GM12878 (cell line): ENCODE results near the gene CEP250. TPM values are rescaled to one million over a fixed set of nuclear protein-coding genes. Genes with fewer than 3 reads are reported as not detected.

ENCODE experiments used
- ATAC-seq: fragments of 200-7000 bp; cut with Tn5 transposase; 3 replicates; pipeline ENCODE4 v1.9.1; 2020; ENCODE audit warnings: mild to moderate bottlenecking, moderate library complexity
- BruUV-seq: library from RNA; stranded (reverse); fragments of 400-500 nt; replicated peaks from 2 replicates; lab custom pipeline; 2021; lab: Mats Ljungman, UMichigan
- CTCF ChIA-PET: fragments of 300-600 bp; sonication (Branson Sonifier 250); formaldehyde crosslinking; extraction: SDS; loops from one replicate; lab custom pipeline; 2021; ENCODE audit warnings: inconsistent platforms; lab: Yijun Ruan, JAX
- POLR2A ChIA-PET: fragments of 350-600 bp; formaldehyde crosslinking; extraction: SDS; loops from one replicate; lab custom pipeline; 2021; ENCODE audit warnings: inconsistent platforms; lab: Charles Lee
- RAD21 ChIA-PET: fragments of 300-600 bp; sonication (Branson Sonifier 250); formaldehyde crosslinking; loops from one replicate; lab custom pipeline; 2023; ENCODE audit warnings: antibody characterized with exemption; ENCODE audit not compliant: unreplicated experiment; lab: Charles Lee
- SMC1A ChIA-PET: fragments of 300-600 bp; sonication (Branson Sonifier 250); formaldehyde crosslinking; loops from one replicate; lab custom pipeline; 2023; ENCODE audit not compliant: unreplicated experiment, uncharacterized antibody; lab: Charles Lee
- DNase-seq: peaks from one replicate; pipeline ENCODE4 v3.0.0-alpha.2; 2011; ENCODE audit warnings: low read depth, low spot score
- FAIRE-seq: peaks from 3 replicates; lab custom pipeline; 2011; peaks lifted over from hg19 to GRCh38; lab: Jason Lieb, UNC
- H2AFZ ChIP-seq: 2 replicates; pipeline ENCODE4 v1.6.0; 2011; ENCODE audit warnings: low read depth, low read length, control low read depth; ENCODE audit not compliant: control insufficient read depth
- H3K27ac ChIP-seq: 2 replicates; pipeline ENCODE4 v1.5.1; 2011; ENCODE audit warnings: control low read depth; ENCODE audit not compliant: control insufficient read depth, insufficient read depth
- H3K27me3 ChIP-seq, 2 experiments: replicated peaks in 1 of 2; 2 replicates each; pipeline versions ENCODE4 v1.6.0 to v1.6.1; 2011; ENCODE audit warnings: low read length in 1 of 2; ENCODE audit not compliant: control insufficient read depth in 2 of 2, insufficient read depth in 2 of 2
- H3K36me3 ChIP-seq, 2 experiments: 2 replicates each; pipeline ENCODE4 v1.5.1; 2011; ENCODE audit warnings: low read length in 1 of 2; ENCODE audit not compliant: control insufficient read depth in 2 of 2, insufficient read depth in 2 of 2
- H3K4me1 ChIP-seq: 2 replicates; pipeline ENCODE4 v1.6.1; 2011; ENCODE audit warnings: mild to moderate bottlenecking, low read length, moderate library complexity, mixed read lengths; ENCODE audit not compliant: control insufficient read depth, insufficient read depth
- H3K4me2 ChIP-seq: 2 replicates; pipeline ENCODE4 v1.6.0; 2011; ENCODE audit warnings: control low read depth; ENCODE audit not compliant: control insufficient read depth, insufficient read depth
- H3K4me3 ChIP-seq: fragments of 200-600 bp; sonication (generic); 2 replicates; pipeline ENCODE4 v1.5.1; 2016
- H3K79me2 ChIP-seq: 2 replicates; pipeline ENCODE4 v1.6.0; 2011; ENCODE audit warnings: low read length; ENCODE audit not compliant: control insufficient read depth, insufficient read depth
- H3K9ac ChIP-seq: 2 replicates; pipeline ENCODE4 v1.8.0; 2011; ENCODE audit warnings: low read length, control low read depth, mixed read lengths; ENCODE audit not compliant: control insufficient read depth, insufficient read depth
- H3K9me3 ChIP-seq: replicated peaks from 3 replicates; pipeline ENCODE4 v1.5.1; 2011; ENCODE audit warnings: mild to moderate bottlenecking, low read length; ENCODE audit not compliant: control insufficient read depth, insufficient read depth
- H4K20me1 ChIP-seq: 2 replicates; pipeline ENCODE4 v1.6.0; 2011; ENCODE audit not compliant: control insufficient read depth, insufficient read depth
- BHLHE40 ChIP-seq, 2 experiments: fragments of 450-650 bp in 1 of 2; IDR thresholded peaks; 2 replicates each; pipeline ENCODE4 v1.6.1; 2011 to 2017; ENCODE audit warnings: low read depth in 2 of 2, borderline replicate concordance in 1 of 2, improper control_type of control experiment in 1 of 2, low read length in 1 of 2, mild to moderate bottlenecking in 1 of 2
- BMI1 ChIP-seq: fragments of 450-650 bp; IDR thresholded peaks from 2 replicates; pipeline ENCODE4 v1.6.1; 2016; ENCODE audit warnings: mild to moderate bottlenecking, moderate library complexity, borderline replicate concordance
- BRCA1 ChIP-seq: IDR thresholded peaks from 2 replicates; pipeline ENCODE4 v1.6.1; 2011; ENCODE audit warnings: low read depth, low read length, improper control_type of control experiment
- CEBPB ChIP-seq, 2 experiments: fragments of 150-350 bp in 1 of 2; IDR thresholded peaks; 2 replicates each; pipeline ENCODE4 v1.6.1; 2012 to 2014; ENCODE audit warnings: low read depth in 2 of 2, low read length in 2 of 2, borderline replicate concordance in 1 of 2, inconsistent platforms in 1 of 2
- ESRRA ChIP-seq: IDR thresholded peaks from 2 replicates; pipeline ENCODE4 v1.6.1; 2012; ENCODE audit warnings: mild to moderate bottlenecking, low read length, improper control_type of control experiment
- EZH2 ChIP-seq: IDR thresholded peaks from 2 replicates; pipeline ENCODE4 v1.6.1; 2012; ENCODE audit warnings: low read depth, mild to moderate bottlenecking, control low read depth, inconsistent platforms, low read length, borderline replicate concordance; ENCODE audit not compliant: control insufficient read depth
- FOS ChIP-seq: IDR thresholded peaks from 3 replicates; pipeline ENCODE4 v1.6.1; 2011; ENCODE audit warnings: borderline replicate concordance; ENCODE audit not compliant: insufficient read length; ENCODE audit errors: extremely low read depth
- HDAC6 ChIP-seq: fragments of 200-600 bp; sonication (generic); IDR thresholded peaks from one replicate; pipeline ENCODE4 v1.8.0; 2017; ENCODE audit warnings: antibody characterized with exemption; ENCODE audit not compliant: unreplicated experiment
- IRF5 ChIP-seq: fragments of 450-650 bp; IDR thresholded peaks from 2 replicates; pipeline ENCODE4 v1.6.1; 2017; ENCODE audit warnings: borderline replicate concordance
- KLF5 ChIP-seq: fragments of 450-650 bp; IDR thresholded peaks from 2 replicates; pipeline ENCODE4 v1.6.1; 2014; ENCODE audit warnings: mild to moderate bottlenecking; ENCODE audit not compliant: partially characterized antibody
- MEF2B ChIP-seq: fragments of 450-650 bp; IDR thresholded peaks from 2 replicates; pipeline ENCODE4 v1.6.1; 2018; ENCODE audit warnings: mild to moderate bottlenecking, moderate library complexity; ENCODE audit not compliant: partially characterized antibody, poor library complexity, severe bottlenecking
- MLLT1 ChIP-seq: fragments of 450-650 bp; IDR thresholded peaks from 2 replicates; pipeline ENCODE4 v1.6.1; 2016; ENCODE audit warnings: mild to moderate bottlenecking
- PAX5 ChIP-seq: IDR thresholded peaks from 2 replicates; pipeline ENCODE4 v1.6.1; 2011; ENCODE audit warnings: low read depth, low read length, borderline replicate concordance
- SKIL ChIP-seq: fragments of 450-650 bp; IDR thresholded peaks from 2 replicates; pipeline ENCODE4 v1.6.1; 2017; ENCODE audit warnings: mild to moderate bottlenecking, low read depth, inconsistent platforms; ENCODE audit not compliant: poor library complexity, severe bottlenecking
- USF2 ChIP-seq: IDR thresholded peaks from 2 replicates; pipeline ENCODE4 v1.6.1; 2011; ENCODE audit warnings: low read depth, low read length, improper control_type of control experiment, borderline replicate concordance
- ZBED1 ChIP-seq: IDR thresholded peaks from 2 replicates; pipeline ENCODE4 v1.6.1; 2016; ENCODE audit warnings: borderline replicate concordance
- ZNF217 ChIP-seq: fragments of 450-650 bp; IDR thresholded peaks from 2 replicates; pipeline ENCODE4 v1.6.1; 2017; ENCODE audit warnings: antibody characterized with exemption, mild to moderate bottlenecking
- WGBS: methylation state at CpG from one replicate; pipeline ENCODE4 v1.1.6; 2016; ENCODE audit warnings: low lambda C conversion rate; ENCODE audit not compliant: insufficient replicate concordance, insufficient coverage; ENCODE audit errors: missing lambda C conversion rate; 5-methylcytosine and 5-hydroxymethylcytosine counted together
- in situ Hi-C: fragments of 300-500 bp; cut with MboI; formaldehyde crosslinking; loops from 9 replicates; pipeline ENCODE4 v1.14.3; 2018; ENCODE audit warnings: mixed read lengths
- intact Hi-C: fragments of 100-400 bp; cut with micrococcal nuclease; formaldehyde crosslinking; loops from one replicate; pipeline ENCODE4 v1.14.2; 2022; ENCODE audit not compliant: unreplicated experiment
- polyA plus RNA-seq, 11 experiments: library from polyadenylated mRNA; depleted of rRNA in 4 of 11; unstranded in 6 of 11; stranded (reverse) in 5 of 11; fragments of >200 nt; fragmentation: Nextera tagmentation in 4 of 11; fragmentation: Illumina TruSeq in 1 of 11; extraction: Ambion mirVana in 4 of 11; extraction: Trizol in 1 of 11; gene quantifications; 1 replicate in 1 of 11; 2 replicates in 10 of 11; pipeline versions ENCODE4 v1.2.1 to v1.2.3, GENCODE V29; 2011 to 2016; ENCODE audit warnings: inconsistent platforms in 2 of 11, missing spikeins in 2 of 11, low read depth in 1 of 11
- total RNA-seq, 4 experiments: library from RNA; depleted of rRNA in 3 of 4; stranded (reverse); fragments of >200 nt in 3 of 4; fragmentation: Illumina TruSeq in 1 of 4; extraction: Trizol in 1 of 4; gene quantifications; 2 replicates each; pipeline versions ENCODE4 v1.2.1 to v1.2.3, GENCODE V29; 2013 to 2021
- TF ChIP-seq, protein P1 (sequence below): fragments of 450-650 bp; IDR thresholded peaks from 2 replicates; pipeline ENCODE4 v1.6.1; 2016; ENCODE audit warnings: mild to moderate bottlenecking

The CEP250 gene
- total and polyA plus RNA-seq, 10 of the 15 experiments (the other 5 are each of a cell fraction or from before 2014, with no cell fraction given), result 2.4 to 41.6 (median 25.7) TPM

DNA sequence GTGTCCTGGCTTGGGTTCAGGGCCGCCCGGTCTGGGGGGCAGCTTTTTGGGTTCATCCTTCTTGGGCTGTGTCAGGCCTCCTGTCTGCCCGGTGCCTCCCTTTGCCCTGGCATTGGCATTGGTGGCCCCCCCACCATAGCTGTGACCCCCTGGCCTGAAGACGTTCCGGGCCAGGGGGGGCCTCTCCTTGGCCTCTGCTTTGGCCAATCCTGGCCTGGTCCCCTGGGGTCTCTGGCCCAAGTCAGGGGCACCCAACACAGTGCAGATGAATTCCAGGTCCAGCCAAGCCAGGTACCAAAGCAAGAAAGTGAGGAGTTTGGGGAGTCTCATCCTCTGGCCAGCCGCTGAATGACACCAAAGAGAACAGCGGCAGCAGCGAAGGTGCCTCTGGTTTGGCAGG lies 17.8 kb upstream of the CEP250 start:
- H4K20me1 ChIP-seq, result no peaks in the 10 kb centered on the region
- SMC1A ChIA-PET, result no interaction called here
- FAIRE-seq, result no peak
- no peak overlapping the region for H2AFZ ChIP-seq
- no peaks in the 10 kb centered on the region for H3K4me1 ChIP-seq
- no peaks in the 10 kb centered on the region; a peak in 1 of 4 replicates for H3K27me3 ChIP-seq
- DNase-seq, result no peak
- CTCF ChIA-PET, result no interaction called here
- BruUV-seq, result no TSS peak
- no peak for ATAC-seq
- no peaks in the 10 kb centered on the region for H3K9me3 ChIP-seq
- no peaks in the 10 kb centered on the region for H3K79me2 ChIP-seq
- H3K27ac ChIP-seq, result no peak overlapping the region
- RAD21 ChIA-PET, result no interaction called here
- no peak overlapping the region for H3K4me3 ChIP-seq
- 45% methylated on average over 8 of the region's 8 CpGs for whole genome bisulfite sequencing
- intact Hi-C loops, result no loop called here
- H3K36me3 ChIP-seq, result no peaks in the 10 kb centered on the region
- H3K4me2 ChIP-seq, result no peak overlapping the region
- POLR2A ChIA-PET, result no interaction called here
- no peak overlapping the region for H3K9ac ChIP-seq
- in situ Hi-C loops, result no loop called here
- TF ChIP-seq ESRRA (no peak), BMI1 (no peak), PAX5 (no peak), EZH2 (no peak), MLLT1 (no peak), ZBED1 (no peak), FOS (no peak), ZNF217 (no peak), IRF5 (no peak), USF2 (no peak), KLF5 (no peak), BHLHE40 (IDR thresholded peaks at IDR 0.05; ENCODE audit: borderline replicate concordance in 1 of 2, low read depth in 2 of 2, low read length in 1 of 2) (no peak), SKIL (no peak), CEBPB (IDR thresholded peaks at IDR 0.05; ENCODE audit: borderline replicate concordance in 1 of 2, low read depth in 2 of 2, low read length in 2 of 2) (no peak), MEF2B (no peak), HDAC6 (no peak), BRCA1 (no peak)
- TF ChIP-seq, protein P1, sequence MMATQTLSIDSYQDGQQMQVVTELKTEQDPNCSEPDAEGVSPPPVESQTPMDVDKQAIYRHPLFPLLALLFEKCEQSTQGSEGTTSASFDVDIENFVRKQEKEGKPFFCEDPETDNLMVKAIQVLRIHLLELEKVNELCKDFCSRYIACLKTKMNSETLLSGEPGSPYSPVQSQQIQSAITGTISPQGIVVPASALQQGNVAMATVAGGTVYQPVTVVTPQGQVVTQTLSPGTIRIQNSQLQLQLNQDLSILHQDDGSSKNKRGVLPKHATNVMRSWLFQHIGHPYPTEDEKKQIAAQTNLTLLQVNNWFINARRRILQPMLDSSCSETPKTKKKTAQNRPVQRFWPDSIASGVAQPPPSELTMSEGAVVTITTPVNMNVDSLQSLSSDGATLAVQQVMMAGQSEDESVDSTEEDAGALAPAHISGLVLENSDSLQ, result no peak
